Lower lobe of right lung (tissue), 2 donors: ENCODE results near the gene VGF. TPM values are rescaled to one million over a fixed set of nuclear protein-coding genes. Genes with fewer than 3 reads are reported as not detected.

Experiments
- ATAC-seq, 2 donors: fragments of 200-7000 bp; cut with Tn5 transposase; one replicate each; pipeline ENCODE4 v1.9.1; 2020 to 2022; ENCODE audit warnings: mild to moderate bottlenecking in 2 of 2, moderate library complexity in 2 of 2
- DNase-seq: peaks from one replicate; pipeline ENCODE4 v3.0.0-alpha.2; 2020
- H3K27ac ChIP-seq: fragments of 200-600 bp; one replicate; pipeline ENCODE4 v1.8.0; 2022
- H3K27me3 ChIP-seq: fragments of 200-600 bp; one replicate; pipeline ENCODE4 v1.8.0; 2022; ENCODE audit warnings: low read depth
- H3K36me3 ChIP-seq: fragments of 200-600 bp; one replicate; pipeline ENCODE4 v1.8.0; 2022; ENCODE audit warnings: mild to moderate bottlenecking
- H3K4me1 ChIP-seq: fragments of 200-600 bp; one replicate; pipeline ENCODE4 v1.8.0; 2022
- H3K4me3 ChIP-seq: fragments of 200-600 bp; one replicate; pipeline ENCODE4 v1.8.0; 2022; ENCODE audit warnings: mild to moderate bottlenecking
- H3K9me3 ChIP-seq: fragments of 200-600 bp; one replicate; pipeline ENCODE4 v1.8.0; 2022
- intact Hi-C: fragments of 100-400 bp; cut with DNase I; formaldehyde crosslinking; loops from one replicate; pipeline ENCODE4 v1.11.0; 2022
- total RNA-seq: library from RNA; stranded (reverse); fragmentation: NEBNext Ultra II Directional; extraction: Animal tissue kit (Norgen Biotek cat#: 25700); gene quantifications from one replicate; pipeline ENCODE4 v1.2.1, GENCODE V29; 2021
- TF ChIP-seq, protein P1 (sequence below): fragments of 200-600 bp; IDR thresholded peaks from one replicate; pipeline ENCODE4 v1.8.0; 2022; ENCODE audit warnings: antibody characterized with exemption, mild to moderate bottlenecking
- donor health status: DM: no; HTN: yes; CAD: no; lungs with severe emphysema.

The VGF gene
- total RNA-seq, 1 donor from 2014 or later = 0.15 TPM

DNA sequence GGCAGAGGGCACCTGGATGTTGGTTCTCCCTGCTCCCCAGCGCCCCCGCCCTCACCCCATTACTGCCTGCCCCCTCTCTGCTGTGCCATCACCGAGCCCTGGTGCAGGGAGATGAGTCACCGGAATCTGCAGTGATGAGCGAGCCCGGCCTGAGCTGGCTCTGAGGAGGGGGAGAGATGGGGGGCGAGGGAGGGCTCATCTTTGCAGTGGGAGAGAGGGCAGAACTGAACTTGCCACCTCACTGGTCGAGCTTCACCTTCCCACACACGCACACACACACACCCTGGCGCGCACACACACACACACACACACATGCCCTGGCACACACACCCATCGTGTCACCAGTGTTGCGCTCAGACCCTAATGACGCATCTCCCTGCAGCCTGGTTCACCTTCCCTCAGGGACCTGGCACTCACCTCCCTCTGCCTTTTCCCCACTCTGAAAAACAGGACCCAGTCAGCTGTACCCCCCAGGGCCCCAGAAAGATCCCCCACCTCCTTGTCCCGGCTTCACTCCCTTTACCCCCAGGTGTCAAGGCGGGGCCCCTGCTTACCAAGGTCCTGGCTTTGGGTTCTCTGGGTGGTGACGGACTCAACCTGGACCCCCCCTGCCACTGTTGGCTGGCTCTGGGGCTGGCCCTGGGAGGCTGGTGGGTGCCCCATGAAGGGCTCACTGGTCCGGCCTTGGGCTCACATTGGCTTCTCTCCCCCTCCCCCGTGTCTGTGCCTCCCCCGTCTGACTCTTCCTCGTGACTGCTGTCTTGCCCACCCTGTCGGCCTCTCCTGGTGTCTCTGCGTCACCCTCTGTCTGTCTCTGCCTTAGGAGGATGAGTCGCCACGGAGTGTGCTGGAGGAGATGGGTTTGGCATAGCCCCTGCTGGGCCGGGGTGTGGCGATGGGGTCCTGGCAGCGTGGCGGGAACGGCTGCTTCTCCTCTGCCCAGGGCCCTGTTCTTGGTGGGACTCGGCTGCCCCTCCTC lies 5.4 kb downstream of the VGF start:
- Histone ChIP-seq H3K27me3 (peaks cover 31% of the 10 kb centered on the region), H3K27ac (no peak overlapping the region), H3K36me3 (peaks cover 38% of the 10 kb centered on the region), H3K4me1 (peaks cover 34% of the 10 kb centered on the region), H3K4me3 (no peak overlapping the region), H3K9me3 (no peaks in the 10 kb centered on the region)
- intact Hi-C loops = no loop called here
- ATAC-seq = no peak
- no peak for DNase-seq
- TF ChIP-seq, protein P1, sequence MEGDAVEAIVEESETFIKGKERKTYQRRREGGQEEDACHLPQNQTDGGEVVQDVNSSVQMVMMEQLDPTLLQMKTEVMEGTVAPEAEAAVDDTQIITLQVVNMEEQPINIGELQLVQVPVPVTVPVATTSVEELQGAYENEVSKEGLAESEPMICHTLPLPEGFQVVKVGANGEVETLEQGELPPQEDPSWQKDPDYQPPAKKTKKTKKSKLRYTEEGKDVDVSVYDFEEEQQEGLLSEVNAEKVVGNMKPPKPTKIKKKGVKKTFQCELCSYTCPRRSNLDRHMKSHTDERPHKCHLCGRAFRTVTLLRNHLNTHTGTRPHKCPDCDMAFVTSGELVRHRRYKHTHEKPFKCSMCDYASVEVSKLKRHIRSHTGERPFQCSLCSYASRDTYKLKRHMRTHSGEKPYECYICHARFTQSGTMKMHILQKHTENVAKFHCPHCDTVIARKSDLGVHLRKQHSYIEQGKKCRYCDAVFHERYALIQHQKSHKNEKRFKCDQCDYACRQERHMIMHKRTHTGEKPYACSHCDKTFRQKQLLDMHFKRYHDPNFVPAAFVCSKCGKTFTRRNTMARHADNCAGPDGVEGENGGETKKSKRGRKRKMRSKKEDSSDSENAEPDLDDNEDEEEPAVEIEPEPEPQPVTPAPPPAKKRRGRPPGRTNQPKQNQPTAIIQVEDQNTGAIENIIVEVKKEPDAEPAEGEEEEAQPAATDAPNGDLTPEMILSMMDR = no peak

DNA sequence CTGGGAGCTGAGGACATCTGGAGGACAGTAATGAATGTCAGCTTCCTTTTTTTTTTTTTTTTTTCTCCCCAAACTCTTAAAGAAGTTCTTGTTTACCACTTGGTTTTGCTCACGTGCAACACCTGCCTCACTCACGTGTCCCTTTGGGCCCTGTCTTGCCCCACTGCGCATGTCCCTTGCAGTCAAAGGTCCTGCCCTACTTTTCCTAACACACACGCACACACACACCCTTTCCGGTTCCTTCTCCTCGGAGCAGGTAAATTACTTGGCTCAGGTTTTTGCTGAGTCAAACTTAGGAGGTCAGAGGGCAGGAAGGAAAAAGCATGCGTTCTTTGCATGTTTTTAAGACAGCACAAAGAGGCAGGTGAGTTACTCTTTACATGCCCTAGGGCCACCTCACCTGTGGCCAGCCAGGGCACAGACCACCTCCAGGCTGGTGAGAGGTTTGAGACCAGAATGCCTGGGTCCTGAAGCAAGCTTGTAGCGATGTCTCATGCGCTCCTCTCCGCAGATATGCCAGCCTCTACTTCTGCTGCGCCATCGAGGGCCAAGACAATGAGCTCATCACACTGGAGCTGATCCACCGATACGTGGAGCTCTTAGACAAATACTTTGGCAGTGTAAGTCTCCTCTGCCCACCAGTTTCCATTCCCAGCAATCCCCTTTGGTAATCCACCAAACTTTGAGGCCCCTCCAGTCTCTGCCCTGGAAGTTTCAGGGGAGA lies 8.3 kb downstream of the VGF start:
- Histone ChIP-seq H3K36me3 (peaks cover 38% of the 10 kb centered on the region), H3K9me3 (no peaks in the 10 kb centered on the region), H3K27me3 (peaks cover 4% of the 10 kb centered on the region), H3K27ac (no peak overlapping the region), H3K4me3 (no peak overlapping the region), H3K4me1 (peaks cover 11% of the 10 kb centered on the region)
- TF ChIP-seq, protein P1 = no peak
- intact Hi-C loops = no loop called here
- ATAC-seq (no peak), DNase-seq (no peak)

DNA sequence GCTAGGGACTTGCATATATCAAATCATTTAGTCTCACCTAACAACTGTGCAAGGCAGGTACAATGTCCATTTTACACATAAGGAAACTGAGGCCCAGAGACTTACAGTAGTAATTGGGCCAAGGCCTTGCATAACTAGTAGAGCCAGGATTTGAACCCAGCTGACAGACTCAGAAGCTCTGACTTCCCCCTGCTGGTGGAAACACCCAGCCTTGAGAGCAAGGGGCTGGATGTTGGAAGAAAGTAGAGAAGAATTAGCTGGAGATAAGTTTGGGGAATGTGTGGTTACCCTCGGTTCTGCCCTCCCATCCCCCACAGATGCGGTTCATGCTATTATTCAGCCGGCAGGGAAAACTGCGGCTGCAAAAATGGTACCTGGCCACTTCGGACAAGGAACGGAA lies 9.1 kb downstream of the VGF start:
- H3K4me1 ChIP-seq = peaks cover 11% of the 10 kb centered on the region
- H3K9me3 ChIP-seq = no peaks in the 10 kb centered on the region
- intact Hi-C loops = no loop called here
- H3K4me3 ChIP-seq = no peak overlapping the region
- H3K27me3 ChIP-seq = no peaks in the 10 kb centered on the region
- peaks cover 38% of the 10 kb centered on the region for H3K36me3 ChIP-seq
- no peak for DNase-seq
- H3K27ac ChIP-seq = no peak overlapping the region
- no peak for ATAC-seq
- TF ChIP-seq, protein P1 = no peak

DNA sequence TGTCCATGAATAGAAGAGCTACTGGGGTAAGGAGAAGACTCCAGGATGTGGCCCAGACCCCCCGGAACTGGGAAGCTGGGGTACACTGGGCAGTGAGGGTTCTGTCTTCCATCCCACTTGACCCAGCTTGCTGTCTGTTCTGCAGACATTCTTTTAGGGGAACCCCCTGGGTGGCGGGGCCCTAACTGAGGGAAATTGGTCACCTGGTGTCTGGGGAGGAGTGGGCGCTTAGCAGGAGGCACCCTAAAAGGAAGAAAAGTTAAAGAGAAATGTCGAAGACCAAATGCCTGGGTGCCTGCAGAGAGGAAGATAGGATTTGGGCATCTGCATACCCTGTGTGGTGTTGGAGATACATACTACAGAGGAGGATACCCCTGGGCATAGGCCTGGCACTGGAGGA lies 10.1 kb downstream of the VGF start:
- intact Hi-C loops = no loop called here
- DNase-seq (no peak), ATAC-seq (no peak)
- Histone ChIP-seq H3K36me3 (peaks cover 32% of the 10 kb centered on the region), H3K4me1 (peaks cover 11% of the 10 kb centered on the region), H3K9me3 (no peaks in the 10 kb centered on the region), H3K27me3 (no peaks in the 10 kb centered on the region), H3K27ac (no peak overlapping the region), H3K4me3 (peak overlapping the region; percentile 83)
- TF ChIP-seq, protein P1 = no peak

DNA sequence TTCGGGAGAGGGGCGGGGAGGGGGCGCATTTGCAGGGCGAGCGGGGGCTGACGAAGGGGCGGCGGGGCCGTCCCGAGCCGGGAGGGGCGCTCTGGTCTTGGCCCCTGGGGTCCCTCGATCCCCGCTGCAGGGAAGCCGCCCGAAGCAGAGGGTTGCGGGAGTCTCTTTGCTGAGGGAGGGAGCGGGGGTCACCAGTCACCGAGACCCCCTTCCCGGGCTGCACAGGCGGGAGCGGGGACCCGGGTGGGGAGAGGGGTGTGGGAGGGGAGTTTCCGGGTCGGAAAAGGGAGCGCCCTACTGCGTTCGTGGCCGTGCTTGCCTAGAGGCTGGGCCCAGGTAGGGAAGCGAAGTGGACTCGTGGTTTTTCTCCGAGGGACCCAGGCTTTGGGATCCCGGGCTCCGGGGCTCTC lies 10.7 kb downstream of the VGF start:
- H3K4me1 ChIP-seq = peaks cover 11% of the 10 kb centered on the region
- TF ChIP-seq, protein P1 = no peak
- H3K4me3 ChIP-seq = peak overlapping the region; percentile 83
- no peak overlapping the region for H3K27ac ChIP-seq
- no peak for DNase-seq
- H3K27me3 ChIP-seq = no peaks in the 10 kb centered on the region
- H3K36me3 ChIP-seq = peaks cover 30% of the 10 kb centered on the region
- no peaks in the 10 kb centered on the region for H3K9me3 ChIP-seq
- ATAC-seq = peak; percentile 58 to 70
- intact Hi-C loops = no loop called here
